Measurements from ENCODE around the gene NBEA.
"Not testable (repeated sequence)": the region's sequence is repeated elsewhere in the genome, so short reads cannot be mapped to it uniquely, and the experiment has no call there.

Gene NBEA

GRCh38 chr13:34951528-34951927, 9.5 kb downstream of the NBEA start:
- no peak for DNase-seq

GRCh38 chr13:34959489-34959888, 17.4 kb downstream of the NBEA start:
- DNase-seq = no peak

GRCh38 chr13:34964558-34964957, 22.5 kb downstream of the NBEA start:
- no peak for DNase-seq

- DNase-seq = no peak
These were observed 25.9 kb downstream of the NBEA start for GRCh38 chr13:34967851-34968562.

DNA sequence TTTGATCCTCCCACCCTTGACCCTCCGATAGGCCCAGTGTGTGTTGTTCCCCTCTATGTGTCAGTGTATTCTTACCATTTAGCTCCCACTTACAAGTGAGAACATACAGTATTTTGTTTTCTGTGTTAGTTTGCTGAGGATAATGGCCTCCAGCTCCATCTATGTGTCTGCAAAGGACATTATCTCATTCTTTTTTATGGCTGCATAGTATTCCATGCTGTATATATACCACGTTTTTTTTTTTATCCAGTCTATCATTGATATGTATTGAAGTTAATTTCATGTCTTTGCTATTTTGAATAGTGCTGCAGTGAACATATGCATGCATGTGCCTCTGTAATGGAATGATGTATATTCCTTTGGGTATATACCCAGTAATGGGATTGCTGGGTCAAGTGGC, 27.5 kb downstream of the NBEA start:
- DNase-seq = not testable (repeated sequence)

DNA sequence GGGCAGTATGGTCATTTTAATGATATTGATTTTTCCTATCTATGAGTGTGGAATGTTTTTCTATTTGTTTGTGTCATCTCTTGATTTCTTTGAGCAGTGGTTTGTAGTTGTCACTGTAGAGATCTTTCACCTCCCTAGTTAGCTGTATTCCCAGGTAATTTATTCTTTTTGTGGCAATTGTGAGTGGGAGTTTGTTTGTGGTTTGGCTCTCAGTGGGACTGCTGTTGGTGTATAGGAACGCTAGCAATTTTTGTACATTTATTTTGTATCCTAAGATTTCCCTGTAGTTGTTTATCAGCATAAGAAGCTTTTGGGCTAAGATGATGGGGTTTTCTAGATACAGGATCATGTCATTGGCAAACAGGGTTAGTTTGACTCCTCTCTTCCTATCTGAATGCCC, 28.9 kb downstream of the NBEA start:
- DNase-seq = no peak

DNA sequence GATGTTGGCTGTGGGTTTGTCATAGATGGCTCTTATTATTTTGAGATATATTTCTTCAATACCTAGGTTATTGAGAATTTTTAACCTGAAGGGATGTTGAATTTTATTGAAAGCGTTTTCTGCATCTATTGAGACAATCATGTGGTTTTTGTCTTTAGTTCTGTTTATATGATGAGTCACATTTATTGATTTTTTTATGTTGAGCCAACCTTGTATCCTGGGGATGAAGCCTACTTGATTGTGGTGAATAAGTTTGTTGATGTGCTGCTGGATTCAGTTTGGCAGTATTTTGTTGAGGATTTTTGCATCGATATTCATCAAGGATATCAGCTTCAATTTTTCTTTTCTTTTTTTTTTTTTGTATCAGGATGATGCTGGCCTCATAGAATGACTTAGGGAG, 29.4 kb downstream of the NBEA start:
- no peak for DNase-seq

DNA sequence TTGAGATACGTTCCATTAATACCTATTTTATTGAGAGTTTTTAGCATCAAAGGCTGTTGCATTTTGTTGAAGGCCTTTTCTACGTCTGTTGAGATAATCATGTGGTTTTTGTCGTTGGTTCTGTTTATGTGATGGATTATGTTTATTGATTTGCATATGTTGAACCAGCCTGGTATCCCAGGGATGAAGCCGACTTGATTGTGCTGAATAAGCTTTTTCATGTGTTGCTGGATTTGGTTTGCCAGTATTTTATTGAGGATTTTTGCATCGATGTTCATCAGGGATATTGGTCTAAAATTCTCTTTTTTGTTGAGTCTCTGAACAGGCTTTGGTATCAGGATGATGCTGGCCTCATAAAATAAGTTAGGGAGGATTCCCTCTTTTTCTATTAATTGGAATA, 43.1 kb downstream of the NBEA start:
- DNase-seq = not testable (repeated sequence)

- no peak for DNase-seq
These were observed 46.3 kb downstream of the NBEA start for GRCh38 chr13:34988330-34988791.

- DNase-seq = no peak
These were observed 48.5 kb downstream of the NBEA start for GRCh38 chr13:34990399-34991214.

- no peak for DNase-seq
These were observed 51.4 kb downstream of the NBEA start for GRCh38 chr13:34993470-34993869.

GRCh38 chr13:35003734-35004133, 61.7 kb downstream of the NBEA start:
- not testable (repeated sequence) for DNase-seq

GRCh38 chr13:35005051-35005450, 63.0 kb downstream of the NBEA start:
- DNase-seq = no peak

GRCh38 chr13:35014606-35015213, 72.6 kb downstream of the NBEA start:
- no peak for DNase-seq

GRCh38 chr13:35016362-35017112, 74.5 kb downstream of the NBEA start:
- DNase-seq = no peak

GRCh38 chr13:35025314-35025713, 83.2 kb downstream of the NBEA start:
- DNase-seq = no peak

DNA sequence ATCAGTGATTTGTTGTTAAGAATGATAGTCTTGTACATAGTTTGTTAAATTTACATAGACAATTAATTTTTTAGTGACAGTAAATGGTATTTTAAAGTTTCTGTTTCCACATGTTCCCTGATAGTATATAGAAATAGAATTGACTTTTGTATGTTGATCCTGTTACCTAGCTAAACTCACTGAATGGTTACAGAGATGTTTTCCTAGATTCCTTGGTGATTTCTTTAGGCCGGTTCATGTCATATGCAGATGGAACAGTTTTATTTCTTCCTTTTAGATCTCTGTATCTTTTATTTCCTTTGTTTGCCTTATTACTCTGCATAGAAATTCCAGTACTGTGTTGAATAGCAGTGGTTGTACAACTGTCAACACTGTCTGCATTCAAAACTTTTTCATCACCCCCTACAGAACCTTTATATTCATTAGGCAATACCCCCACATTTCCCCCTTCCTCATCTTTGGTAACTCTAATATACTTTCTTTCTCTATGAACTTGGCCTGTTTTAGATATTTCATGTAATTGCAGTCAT, 86.3 kb downstream of the NBEA start:
- DNase-seq = no peak

DNA sequence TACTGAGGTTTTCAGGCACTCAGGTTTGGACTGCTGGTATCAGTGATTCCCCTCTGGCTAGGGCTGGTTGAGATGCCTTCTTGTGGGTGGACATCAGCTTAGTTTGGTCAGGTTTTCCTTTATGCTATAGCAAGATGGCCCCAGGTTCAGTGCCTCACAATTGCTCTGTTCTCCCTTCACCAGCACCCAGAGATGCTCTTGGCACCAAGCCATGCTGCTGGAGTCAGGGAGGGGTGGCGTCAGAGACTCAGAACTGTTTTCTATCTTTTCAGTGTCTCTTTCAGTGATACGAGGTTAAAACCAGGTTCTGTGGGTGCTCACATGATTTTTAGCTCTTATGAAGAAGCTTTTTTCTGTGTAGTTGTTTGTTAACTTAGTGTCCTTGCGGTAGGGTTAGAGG, 96.9 kb downstream of the NBEA start:
- no peak for DNase-seq

DNA sequence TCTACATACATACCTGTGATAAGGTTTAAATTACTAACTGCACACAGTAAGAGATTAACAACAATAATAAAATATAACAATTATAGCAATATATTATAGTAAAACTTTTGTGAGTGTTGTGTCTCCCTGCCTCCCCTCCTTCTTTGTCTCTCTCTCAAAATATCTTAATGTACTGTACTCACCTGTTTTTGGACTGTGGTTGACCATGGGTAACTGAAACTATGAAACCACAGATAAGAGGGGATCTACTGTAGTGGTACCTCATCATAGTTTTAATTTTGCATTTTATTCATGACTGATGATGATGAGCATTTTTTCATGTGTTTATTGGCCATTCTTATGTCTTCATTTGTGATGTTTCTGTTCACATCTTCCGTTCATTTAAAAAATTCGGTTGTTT, 104.5 kb downstream of the NBEA start:
- DNase-seq = no peak

DNA sequence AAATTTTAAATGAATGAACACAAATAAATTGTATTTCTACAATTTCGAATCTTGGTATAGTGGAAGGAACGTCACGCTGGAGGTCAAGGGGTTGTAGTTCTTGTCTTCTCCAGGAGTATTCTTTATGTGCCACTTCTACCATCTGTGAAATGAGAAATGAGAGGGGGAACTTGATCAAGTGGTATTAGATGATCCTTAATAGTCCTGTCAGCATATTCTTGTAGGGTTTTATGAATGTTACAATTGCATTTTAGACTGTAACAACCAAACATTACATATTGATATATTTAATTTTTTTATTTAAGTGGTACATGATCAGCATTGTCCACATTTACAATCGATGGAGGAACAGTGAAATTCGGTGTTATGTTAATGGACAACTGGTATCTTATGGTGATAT, 113.6 kb downstream of the NBEA start:
- DNase-seq = no peak

DNA sequence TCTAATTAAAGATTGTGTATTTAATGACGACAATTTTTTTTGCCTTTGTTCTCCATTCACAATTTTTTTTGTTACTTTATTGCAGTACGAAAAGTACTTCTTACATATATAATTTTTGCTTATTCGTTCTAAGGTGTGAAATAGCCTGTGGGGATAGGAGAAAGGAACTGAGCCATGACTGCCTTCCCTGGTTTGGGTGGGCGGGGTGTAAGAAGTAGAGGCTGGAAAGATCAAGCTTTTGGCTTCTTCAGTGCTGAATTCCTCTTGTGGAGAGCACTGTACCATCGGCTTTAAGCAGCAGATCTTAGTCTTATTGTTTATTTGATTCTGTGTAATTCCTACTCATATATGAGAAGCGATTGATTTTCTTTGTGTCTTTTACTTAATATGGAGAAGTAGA, 115.8 kb downstream of the NBEA start:
- no peak for DNase-seq

GRCh38 chr13:35058585-35058984, 116.5 kb downstream of the NBEA start:
- not testable (repeated sequence) for DNase-seq

DNA sequence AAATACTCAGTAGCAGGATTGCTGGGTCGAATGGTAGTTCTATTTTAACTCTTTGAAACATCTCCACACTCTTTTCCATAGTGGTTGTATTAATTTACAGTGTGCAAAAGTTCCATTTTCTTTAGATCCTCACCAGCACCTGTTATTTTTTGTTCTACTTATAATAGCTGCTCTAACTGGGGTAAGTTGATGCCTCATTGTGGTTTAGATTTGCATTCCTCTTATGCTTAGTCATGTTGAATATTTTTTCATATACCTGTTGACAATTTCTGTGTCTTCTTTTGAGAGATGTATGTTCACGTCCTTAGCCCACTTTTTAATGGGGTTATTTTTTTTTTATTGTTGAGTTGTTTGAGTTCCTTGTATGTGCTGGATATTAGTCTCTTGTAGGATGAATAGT, 144.6 kb downstream of the NBEA start:
- DNase-seq = no peak
